Hematopoietic multipotent progenitor cell (in vitro differentiated cells): ENCODE results near the gene ZNF683. TPM values are rescaled to one million over a fixed set of nuclear protein-coding genes. Genes with fewer than 3 reads are reported as not detected.

Experiments used
- DNase-seq, 3 donors: peaks; one replicate each; pipeline ENCODE4 v3.0.0-alpha.2; 2011 to 2015; ENCODE audit warnings: low read depth in 2 of 3, low spot score in 2 of 3
- total RNA-seq: library from RNA; depleted of rRNA; stranded (reverse); fragments of >200 nt; gene quantifications from one replicate; pipeline ENCODE4 v1.2.3, GENCODE V29; 2012

The ZNF683 gene
- total RNA-seq, 1 donor, result 0.27 TPM

GRCh38 chr1:26315874-26316850 is 56.4 kb downstream of the ZNF683 start:
- DNase-seq, result no peak

GRCh38 chr1:26314501-26314900 is 58.0 kb downstream of the ZNF683 start:
- no peak for DNase-seq

Other genes starting within 250 kb of the ZNF683 start
- gene FAM110D, start 213.7 kb downstream of the ZNF683 start, total RNA-seq, result 0.81 TPM
- gene C1orf232, start 203.8 kb downstream of the ZNF683 start, total RNA-seq, result not detected
- 55.2 TPM for gene ZNF593, start 202.8 kb downstream of the ZNF683 start, total RNA-seq
- not detected for gene ZNF593OS, start 200.9 kb downstream of the ZNF683 start, total RNA-seq
- gene CNKSR1, start 195.3 kb downstream of the ZNF683 start, total RNA-seq, result 5.9 TPM
- not detected for gene CATSPER4, start 182.1 kb downstream of the ZNF683 start, total RNA-seq
- 29.4 TPM for gene CEP85, start 138.6 kb downstream of the ZNF683 start, total RNA-seq
- 77.0 TPM for gene SH3BGRL3, start 92.7 kb downstream of the ZNF683 start, total RNA-seq
- gene UBXN11, start 66.1 kb downstream of the ZNF683 start, total RNA-seq, result 18.6 TPM
- 227 TPM for gene CD52, start 54.8 kb downstream of the ZNF683 start, total RNA-seq
- under 0.01 TPM for gene CRYBG2, start 18.6 kb downstream of the ZNF683 start, total RNA-seq
- gene LIN28A, start 38.1 kb upstream of the ZNF683 start, total RNA-seq, result under 0.01 TPM
- 27.2 TPM for gene DHDDS, start 59.6 kb upstream of the ZNF683 start, total RNA-seq
- gene HMGN2, start 99.7 kb upstream of the ZNF683 start, total RNA-seq, result 187 TPM
- 90.5 TPM for gene RPS6KA1, start 157.0 kb upstream of the ZNF683 start, total RNA-seq